WTC11 (cell line): ENCODE measurements around the gene HSD17B8. TPM values are rescaled to one million over a fixed set of nuclear protein-coding genes. Genes with fewer than 3 reads are reported as not detected.

Experiments used
- ATAC-seq: fragments of 200-7000 bp; cut with Tn5 transposase; 2 replicates; pipeline ENCODE4 v1.10.0; 2021; ENCODE audit warnings: mild to moderate bottlenecking, moderate library complexity
- CTCF ChIA-PET: fragments of 300-600 bp; sonication (Branson Sonifier 250); formaldehyde crosslinking; loops from one replicate; lab custom pipeline; 2021; ENCODE audit warnings: antibody characterized with exemption; lab: Charles Lee
- POLR2A ChIA-PET: fragments of 350-600 bp; sonication (Branson Sonifier 250); formaldehyde crosslinking; loops from one replicate; lab custom pipeline; 2021; ENCODE audit warnings: antibody characterized with exemption; lab: Charles Lee
- DNase-seq: peaks from one replicate; pipeline ENCODE4 v3.0.0; 2021; ENCODE audit warnings: low spot score
- H3K27ac Mint-ChIP-seq: 2 replicates; pipeline ENCODE4 v1.8.0; 2021; ENCODE audit warnings: mixed read lengths
- H3K27me3 Mint-ChIP-seq: 2 replicates; pipeline ENCODE4 v1.8.0; 2021; ENCODE audit warnings: low read depth, mild to moderate bottlenecking, moderate library complexity, mixed read lengths
- H3K36me3 Mint-ChIP-seq: 2 replicates; pipeline ENCODE4 v1.8.0; 2021; ENCODE audit warnings: mixed read lengths
- H3K4me1 Mint-ChIP-seq: 2 replicates; pipeline ENCODE4 v1.8.0; 2022; ENCODE audit warnings: mixed read lengths
- H3K4me3 Mint-ChIP-seq: 2 replicates; pipeline ENCODE4 v1.8.0; 2021; ENCODE audit warnings: mild to moderate bottlenecking, moderate library complexity, mixed read lengths
- H3K9me3 Mint-ChIP-seq: 2 replicates; pipeline ENCODE4 v1.8.0; 2021; ENCODE audit warnings: mixed read lengths
- ATF6 ChIP-seq: sonication (generic); formaldehyde crosslinking; IDR thresholded peaks from 2 replicates; pipeline ENCODE4 v1.8.1; 2023; ENCODE audit warnings: mild to moderate bottlenecking, missing genetic modification reagents
- CREM ChIP-seq: sonication (generic); formaldehyde crosslinking; IDR thresholded peaks from 2 replicates; pipeline ENCODE4 v1.8.1; 2022; ENCODE audit warnings: mild to moderate bottlenecking, missing genetic modification reagents, moderate library complexity
- EMX1 ChIP-seq: fragments of 250-450 bp; sonication (Bioruptor Pico); IDR thresholded peaks from 2 replicates; pipeline ENCODE4 v1.8.0; 2021; ENCODE audit warnings: mild to moderate bottlenecking
- NFE2L1 ChIP-seq: sonication (generic); formaldehyde crosslinking; IDR thresholded peaks from 2 replicates; pipeline ENCODE4 v1.8.1; 2023; ENCODE audit warnings: missing genetic modification reagents
- NR1H2 ChIP-seq: sonication (generic); formaldehyde crosslinking; IDR thresholded peaks from 2 replicates; pipeline ENCODE4 v1.9.0; 2021; ENCODE audit warnings: mild to moderate bottlenecking, moderate library complexity, missing genetic modification reagents
- NR3C1 ChIP-seq: sonication (generic); formaldehyde crosslinking; conservative IDR thresholded peaks from 2 replicates; pipeline ENCODE4 v1.8.1; 2023; ENCODE audit warnings: low read depth, mild to moderate bottlenecking, missing genetic modification reagents
- OVOL2 ChIP-seq: fragments of 250-450 bp; sonication (Bioruptor Pico); IDR thresholded peaks from 2 replicates; pipeline ENCODE4 v1.9.0; 2021; ENCODE audit warnings: mild to moderate bottlenecking, borderline replicate concordance
- PREB ChIP-seq: sonication (generic); formaldehyde crosslinking; IDR thresholded peaks from 2 replicates; pipeline ENCODE4 v1.8.1; 2022; ENCODE audit warnings: mild to moderate bottlenecking, missing genetic modification reagents, moderate library complexity, borderline replicate concordance
- SMAD4 ChIP-seq: sonication (generic); formaldehyde crosslinking; IDR thresholded peaks from 2 replicates; pipeline ENCODE4 v1.8.0; 2022; ENCODE audit warnings: mild to moderate bottlenecking, missing genetic modification reagents
- SOX15 ChIP-seq: fragments of 250-450 bp; sonication (Bioruptor Pico); IDR thresholded peaks from 2 replicates; pipeline ENCODE4 v1.9.0; 2021; ENCODE audit warnings: mild to moderate bottlenecking
- STAT6 ChIP-seq: sonication (generic); formaldehyde crosslinking; conservative IDR thresholded peaks from 2 replicates; pipeline ENCODE4 v1.8.1; 2023; ENCODE audit warnings: mild to moderate bottlenecking, low read depth, missing genetic modification reagents, moderate library complexity
- TEAD1 ChIP-seq: sonication (generic); formaldehyde crosslinking; IDR thresholded peaks from 2 replicates; pipeline ENCODE4 v1.8.0; 2022; ENCODE audit warnings: mild to moderate bottlenecking, missing genetic modification reagents
- TEAD4 ChIP-seq: sonication (generic); formaldehyde crosslinking; IDR thresholded peaks from 2 replicates; pipeline ENCODE4 v1.8.0; 2022; ENCODE audit warnings: mild to moderate bottlenecking, missing genetic modification reagents
- TP53 ChIP-seq: sonication (generic); formaldehyde crosslinking; IDR thresholded peaks from 2 replicates; pipeline ENCODE4 v1.8.1; 2023; ENCODE audit warnings: mild to moderate bottlenecking, missing genetic modification reagents
- ZBTB21 ChIP-seq: sonication (generic); formaldehyde crosslinking; IDR thresholded peaks from 2 replicates; pipeline ENCODE4 v1.8.1; 2023; ENCODE audit warnings: mild to moderate bottlenecking, missing genetic modification reagents, borderline replicate concordance
- ZMAT4 ChIP-seq: fragments of 250-450 bp; sonication (Bioruptor Pico); IDR thresholded peaks from 2 replicates; pipeline ENCODE4 v1.9.0; 2021; ENCODE audit warnings: mild to moderate bottlenecking
- ZNF232 ChIP-seq: sonication (generic); formaldehyde crosslinking; IDR thresholded peaks from 2 replicates; pipeline ENCODE4 v1.8.0; 2022; ENCODE audit warnings: mild to moderate bottlenecking, missing genetic modification reagents
- ZNF317 ChIP-seq: sonication (generic); formaldehyde crosslinking; IDR thresholded peaks from 2 replicates; pipeline ENCODE4 v1.8.1; 2023; ENCODE audit warnings: low read depth, mild to moderate bottlenecking, moderate library complexity, missing genetic modification reagents, borderline replicate concordance
- ZNF416 ChIP-seq: fragments of 250-450 bp; sonication (Bioruptor Pico); IDR thresholded peaks from 2 replicates; pipeline ENCODE4 v1.9.0; 2021; ENCODE audit warnings: mild to moderate bottlenecking, inconsistent platforms
- total RNA-seq: library from RNA; stranded (reverse); gene quantifications from 3 replicates; pipeline ENCODE4 v1.2.3, GENCODE V29; 2021
- TF ChIP-seq, protein P1 (sequence below): sonication (generic); formaldehyde crosslinking; IDR thresholded peaks from 2 replicates; pipeline ENCODE4 v1.8.0; 2022; ENCODE audit warnings: mild to moderate bottlenecking, missing genetic modification reagents
- TF ChIP-seq, protein P2 (sequence below): sonication (generic); formaldehyde crosslinking; IDR thresholded peaks from 2 replicates; pipeline ENCODE4 v1.8.1; 2023; ENCODE audit warnings: mild to moderate bottlenecking, missing genetic modification reagents
- TF ChIP-seq, protein P3 (sequence below): sonication (generic); formaldehyde crosslinking; IDR thresholded peaks from 2 replicates; pipeline ENCODE4 v1.8.0; 2023; ENCODE audit warnings: missing genetic modification reagents

HSD17B8 gene
- total RNA-seq, 1 experiment from 2014 or later = 8.1 TPM

- H3K27me3 Mint-ChIP-seq = peaks cover 20% of the 10 kb centered on the region
- no peaks in the 10 kb centered on the region for H3K9me3 Mint-ChIP-seq
- H3K27ac Mint-ChIP-seq = no peak overlapping the region
- DNase-seq (no peak), ATAC-seq (no peak)
- ChIA-PET POLR2A (no interaction called here), CTCF (no interaction called here)
- no peaks in the 10 kb centered on the region for H3K36me3 Mint-ChIP-seq
- H3K4me1 Mint-ChIP-seq = peaks cover 13% of the 10 kb centered on the region
- H3K4me3 Mint-ChIP-seq = no peak overlapping the region
- TF ChIP-seq SMAD4 (no peak), ZMAT4 (no peak), TEAD4 (CRISPR knock-in tag) (no peak), NFE2L1 (CRISPR knock-in tag) (no peak), CREM (CRISPR knock-in tag) (no peak), NR1H2 (CRISPR knock-in tag) (no peak), SOX15 (no peak)
- TF ChIP-seq, protein P1, sequence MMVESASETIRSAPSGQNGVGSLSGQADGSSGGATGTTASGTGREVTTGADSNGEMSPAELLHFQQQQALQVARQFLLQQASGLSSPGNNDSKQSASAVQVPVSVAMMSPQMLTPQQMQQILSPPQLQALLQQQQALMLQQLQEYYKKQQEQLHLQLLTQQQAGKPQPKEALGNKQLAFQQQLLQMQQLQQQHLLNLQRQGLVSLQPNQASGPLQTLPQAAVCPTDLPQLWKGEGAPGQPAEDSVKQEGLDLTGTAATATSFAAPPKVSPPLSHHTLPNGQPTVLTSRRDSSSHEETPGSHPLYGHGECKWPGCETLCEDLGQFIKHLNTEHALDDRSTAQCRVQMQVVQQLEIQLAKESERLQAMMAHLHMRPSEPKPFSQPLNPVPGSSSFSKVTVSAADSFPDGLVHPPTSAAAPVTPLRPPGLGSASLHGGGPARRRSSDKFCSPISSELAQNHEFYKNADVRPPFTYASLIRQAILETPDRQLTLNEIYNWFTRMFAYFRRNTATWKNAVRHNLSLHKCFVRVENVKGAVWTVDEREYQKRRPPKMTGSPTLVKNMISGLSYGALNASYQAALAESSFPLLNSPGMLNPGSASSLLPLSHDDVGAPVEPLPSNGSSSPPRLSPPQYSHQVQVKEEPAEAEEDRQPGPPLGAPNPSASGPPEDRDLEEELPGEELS (CRISPR knock-in tag) = no peak
These were observed 38.1 kb upstream of the HSD17B8 start for GRCh38 chr6:33166363-33166762.

- Mint-ChIP-seq H3K9me3 (no peaks in the 10 kb centered on the region), H3K27ac (no peak overlapping the region), H3K36me3 (no peaks in the 10 kb centered on the region), H3K4me3 (no peak overlapping the region), H3K27me3 (peaks cover 15% of the 10 kb centered on the region), H3K4me1 (peaks cover 9% of the 10 kb centered on the region)
- ATAC-seq = no peak
- ChIA-PET POLR2A (no interaction called here), CTCF (no interaction called here)
- TF ChIP-seq ATF6 (no peak), STAT6 (CRISPR knock-in tag) (no peak), OVOL2 (no peak), ZNF317 (CRISPR knock-in tag) (no peak), PREB (no peak), ZNF232 (CRISPR knock-in tag) (no peak), TEAD4 (CRISPR knock-in tag) (no peak), ZBTB21 (CRISPR knock-in tag) (no peak), NR3C1 (no peak), TP53 (CRISPR knock-in tag) (no peak), TEAD1 (CRISPR knock-in tag) (no peak), ZNF416 (CRISPR knock-in tag) (no peak), EMX1 (CRISPR knock-in tag) (no peak)
- TF ChIP-seq, protein P2, sequence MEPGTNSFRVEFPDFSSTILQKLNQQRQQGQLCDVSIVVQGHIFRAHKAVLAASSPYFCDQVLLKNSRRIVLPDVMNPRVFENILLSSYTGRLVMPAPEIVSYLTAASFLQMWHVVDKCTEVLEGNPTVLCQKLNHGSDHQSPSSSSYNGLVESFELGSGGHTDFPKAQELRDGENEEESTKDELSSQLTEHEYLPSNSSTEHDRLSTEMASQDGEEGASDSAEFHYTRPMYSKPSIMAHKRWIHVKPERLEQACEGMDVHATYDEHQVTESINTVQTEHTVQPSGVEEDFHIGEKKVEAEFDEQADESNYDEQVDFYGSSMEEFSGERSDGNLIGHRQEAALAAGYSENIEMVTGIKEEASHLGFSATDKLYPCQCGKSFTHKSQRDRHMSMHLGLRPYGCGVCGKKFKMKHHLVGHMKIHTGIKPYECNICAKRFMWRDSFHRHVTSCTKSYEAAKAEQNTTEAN (CRISPR knock-in tag) = no peak
- TF ChIP-seq, protein P3, sequence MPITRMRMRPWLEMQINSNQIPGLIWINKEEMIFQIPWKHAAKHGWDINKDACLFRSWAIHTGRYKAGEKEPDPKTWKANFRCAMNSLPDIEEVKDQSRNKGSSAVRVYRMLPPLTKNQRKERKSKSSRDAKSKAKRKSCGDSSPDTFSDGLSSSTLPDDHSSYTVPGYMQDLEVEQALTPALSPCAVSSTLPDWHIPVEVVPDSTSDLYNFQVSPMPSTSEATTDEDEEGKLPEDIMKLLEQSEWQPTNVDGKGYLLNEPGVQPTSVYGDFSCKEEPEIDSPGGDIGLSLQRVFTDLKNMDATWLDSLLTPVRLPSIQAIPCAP (CRISPR knock-in tag) = no peak
- DNase-seq = no peak
These were observed 37.6 kb upstream of the HSD17B8 start for GRCh38 chr6:33166811-33167210.
